Calu3 (cell line): Measurements from ENCODE around the gene SHANK3. TPM values are rescaled to one million over a fixed set of nuclear protein-coding genes. Genes with fewer than 3 reads are reported as not detected.
"Not testable (repeated sequence)": the region's sequence is repeated elsewhere in the genome, so short reads cannot be mapped to it uniquely, and the experiment has no call there.

Experiments used
- BruUV-seq: library from RNA; stranded (reverse); fragments of 400-500 nt; replicated peaks from 2 replicates; lab custom pipeline; 2021; lab: Mats Ljungman, UMichigan
- CTCF ChIA-PET: fragments of 300-600 bp; sonication (Branson Sonifier 250); formaldehyde crosslinking; loops from one replicate; lab custom pipeline; 2022; ENCODE audit warnings: antibody characterized with exemption; lab: Charles Lee
- DNase-seq: peaks from one replicate; pipeline ENCODE4 v3.0.0; 2022
- H3K27ac Mint-ChIP-seq: one replicate; pipeline ENCODE4 v1.8.0; 2022; ENCODE audit warnings: mixed read lengths; ENCODE audit not compliant: unreplicated experiment
- H3K27me3 Mint-ChIP-seq: one replicate; pipeline ENCODE4 v1.8.0; 2022; ENCODE audit warnings: mixed read lengths; ENCODE audit not compliant: unreplicated experiment
- H3K36me3 Mint-ChIP-seq: one replicate; pipeline ENCODE4 v1.8.0; 2022; ENCODE audit warnings: mild to moderate bottlenecking, moderate library complexity, mixed read lengths; ENCODE audit not compliant: insufficient read depth, unreplicated experiment
- H3K4me1 Mint-ChIP-seq: one replicate; pipeline ENCODE4 v1.8.0; 2022; ENCODE audit warnings: mild to moderate bottlenecking, low read depth, mixed read lengths; ENCODE audit not compliant: unreplicated experiment
- H3K4me3 Mint-ChIP-seq: one replicate; pipeline ENCODE4 v1.8.0; 2022; ENCODE audit warnings: mild to moderate bottlenecking, low read depth, moderate library complexity, mixed read lengths; ENCODE audit not compliant: unreplicated experiment
- H3K9me3 Mint-ChIP-seq: one replicate; pipeline ENCODE4 v1.8.0; 2022; ENCODE audit warnings: low read depth, mixed read lengths; ENCODE audit not compliant: unreplicated experiment
- CTCF ChIP-seq: fragments of 200-600 bp; IDR thresholded peaks from one replicate; pipeline ENCODE4 v1.8.0; 2022; ENCODE audit warnings: antibody characterized with exemption; ENCODE audit not compliant: unreplicated experiment
- intact Hi-C: fragments of 100-400 bp; cut with micrococcal nuclease; formaldehyde crosslinking; loops from one replicate; pipeline ENCODE4 v1.10.0; 2022; ENCODE audit not compliant: unreplicated experiment
- total RNA-seq: library from RNA; stranded (reverse); gene quantifications from 2 replicates; pipeline ENCODE4 v1.2.3, GENCODE V29; 2022

The SHANK3 gene
- total RNA-seq, 1 experiment from 2014 or later = 2.1 TPM

DNA sequence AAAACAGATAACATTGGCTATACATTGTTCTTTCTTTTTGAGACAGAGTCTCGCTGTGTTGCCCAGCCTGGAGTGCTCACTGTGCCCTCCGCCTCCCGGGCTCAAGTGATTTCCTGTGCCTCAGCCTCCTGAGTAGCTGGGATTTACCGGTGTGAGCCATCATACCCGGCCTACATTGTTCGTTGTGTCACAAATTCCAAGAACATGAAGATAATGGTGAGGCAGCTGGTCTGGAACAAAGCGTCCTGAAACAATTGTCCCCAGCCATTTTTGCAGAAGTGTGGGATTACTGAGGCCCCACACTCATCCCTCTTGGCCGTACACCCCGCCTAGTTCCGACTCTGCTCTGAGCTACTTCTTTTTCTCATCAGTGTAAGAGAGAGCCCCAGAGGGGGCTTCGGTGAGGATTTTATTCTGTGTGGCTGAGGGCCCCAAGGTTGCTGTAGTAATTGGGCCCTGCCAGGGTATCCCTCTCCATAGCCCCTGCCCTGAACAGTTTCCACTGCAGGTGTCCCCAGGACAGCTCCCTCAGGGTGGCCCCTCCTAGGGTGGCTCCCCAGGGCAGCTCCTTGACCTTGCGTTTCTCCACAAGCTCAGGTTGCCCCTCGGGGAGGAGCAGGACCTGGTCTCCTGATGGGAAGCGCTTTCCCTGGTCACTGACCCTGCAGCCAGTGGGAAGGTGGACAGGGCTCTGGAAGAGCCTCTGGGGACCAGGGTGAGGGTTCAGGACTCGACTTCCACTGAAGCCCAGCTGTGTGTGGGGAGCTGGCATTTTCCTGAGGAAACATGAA, 31.6 kb upstream of the SHANK3 start:
- no peak for DNase-seq
- H3K4me3 Mint-ChIP-seq = no peak overlapping the region
- no peaks in the 10 kb centered on the region for H3K36me3 Mint-ChIP-seq
- CTCF ChIA-PET = interaction anchor here (0.6 kb wide), 1 partner anchor 67 kb away, joined by 3 read pairs; no protein-coding TSS in a partner anchor
- intact Hi-C loops = no loop called here
- peaks cover 21% of the 10 kb centered on the region for H3K27me3 Mint-ChIP-seq
- no peaks in the 10 kb centered on the region for H3K4me1 Mint-ChIP-seq
- H3K9me3 Mint-ChIP-seq = no peaks in the 10 kb centered on the region
- H3K27ac Mint-ChIP-seq = no peak overlapping the region
- TF ChIP-seq CTCF = no peak
- no TSS peak for BruUV-seq

GRCh38 chr22:50641696-50642607, 30.7 kb upstream of the SHANK3 start:
- CTCF ChIA-PET = interaction anchor here (0.6 kb wide), 2 partner anchors 51 to 66 kb away, joined by 3 to 4 read pairs; no protein-coding TSS in a partner anchor
- Mint-ChIP-seq H3K4me1 (no peaks in the 10 kb centered on the region), H3K36me3 (no peaks in the 10 kb centered on the region), H3K4me3 (no peak overlapping the region), H3K27me3 (peaks cover 18% of the 10 kb centered on the region), H3K9me3 (no peaks in the 10 kb centered on the region), H3K27ac (no peak overlapping the region)
- no peak for DNase-seq
- intact Hi-C loops = no loop called here
- TF ChIP-seq CTCF = no peak
- BruUV-seq = no TSS peak

DNA sequence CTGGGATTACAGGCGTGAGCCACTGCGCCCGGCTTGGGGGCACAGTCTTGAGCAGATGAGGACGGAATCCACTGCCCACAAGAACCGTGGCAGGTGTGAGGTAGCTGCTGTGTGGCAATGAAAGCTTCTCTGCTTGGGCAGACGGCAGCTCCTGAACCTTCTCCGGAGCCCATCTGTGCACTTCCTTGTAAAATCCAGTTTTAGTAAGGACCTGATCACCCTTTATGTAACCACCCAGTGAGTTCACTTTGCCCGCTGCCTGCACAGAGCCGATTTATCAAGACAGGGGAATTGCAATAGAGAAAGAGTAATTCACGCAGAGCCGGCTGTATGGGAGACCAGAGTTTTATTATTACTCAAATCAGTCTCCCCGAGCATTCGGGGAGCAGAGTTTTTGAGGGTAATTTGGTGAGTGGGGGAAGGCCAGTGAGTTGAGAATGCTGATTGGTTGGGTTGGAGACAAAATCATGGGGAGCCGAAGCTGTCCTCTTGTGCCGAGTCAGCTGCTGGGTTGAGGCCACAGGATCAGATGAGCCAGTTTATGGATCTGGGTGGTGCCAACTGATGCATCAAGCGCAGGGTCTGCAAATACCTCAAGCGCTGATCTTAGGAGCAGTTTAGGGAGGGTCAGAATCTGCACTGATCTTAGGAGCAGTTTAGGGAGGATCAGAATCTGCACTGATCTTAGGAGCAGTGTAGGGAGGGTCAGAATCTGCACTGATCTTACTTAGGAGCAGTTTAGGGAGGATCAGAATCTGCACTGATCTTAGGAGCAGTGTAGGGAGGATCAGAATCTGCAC, 29.4 kb upstream of the SHANK3 start:
- H3K4me3 Mint-ChIP-seq, BruUV-seq, DNase-seq, H3K4me1 Mint-ChIP-seq, H3K9me3 Mint-ChIP-seq, H3K36me3 Mint-ChIP-seq, intact Hi-C loops, H3K27ac Mint-ChIP-seq: not testable (repeated sequence)
- peaks cover 18% of the 10 kb centered on the region for H3K27me3 Mint-ChIP-seq
- CTCF ChIA-PET = interaction anchor here (0.6 kb wide), 2 partner anchors 124 to 126 kb away, joined by 4 to 5 read pairs; no protein-coding TSS in a partner anchor

DNA sequence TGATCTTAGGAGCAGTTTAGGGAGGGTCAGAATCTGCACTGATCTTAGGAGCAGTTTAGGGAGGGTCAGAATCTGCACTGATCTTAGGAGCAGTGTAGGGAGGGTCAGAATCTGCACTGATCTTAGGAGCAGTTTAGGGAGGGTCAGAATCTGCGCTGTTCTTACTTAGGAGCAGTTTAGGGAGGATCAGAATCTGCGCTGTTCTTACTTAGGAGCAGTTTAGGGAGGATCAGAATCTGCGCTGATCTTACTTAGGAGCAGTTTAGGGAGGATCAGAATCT, 28.9 kb upstream of the SHANK3 start:
- CTCF ChIA-PET = interaction anchor here (0.6 kb wide), 1 partner anchor 103 kb away, joined by 5 read pairs; no protein-coding TSS in a partner anchor
- intact Hi-C loops, BruUV-seq: not testable (repeated sequence)

DNA sequence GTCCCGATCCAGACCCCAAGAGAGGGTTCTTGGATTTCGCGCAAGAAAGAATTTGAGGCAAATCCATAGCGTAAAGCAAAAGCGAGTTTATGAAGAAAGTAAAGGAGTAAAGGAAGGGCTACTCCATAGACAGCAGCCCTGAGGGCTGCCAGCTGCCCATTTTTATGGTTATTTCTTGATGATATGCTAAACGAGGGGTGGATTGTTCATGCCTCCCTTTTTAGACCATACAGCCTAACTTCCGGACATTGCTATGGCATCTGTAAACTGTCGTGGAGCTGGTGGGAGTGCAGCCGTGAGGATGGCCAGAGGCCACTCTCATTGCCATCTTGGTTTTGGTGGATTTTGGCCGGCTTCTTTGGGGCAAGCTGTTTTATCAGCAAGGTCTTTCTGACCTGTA, 19.4 kb upstream of the SHANK3 start:
- Mint-ChIP-seq H3K27me3 (peaks cover 43% of the 10 kb centered on the region), H3K9me3 (peaks cover 2% of the 10 kb centered on the region), H3K27ac (no peak overlapping the region), H3K4me1 (peaks cover 9% of the 10 kb centered on the region), H3K36me3 (no peaks in the 10 kb centered on the region), H3K4me3 (no peak overlapping the region)
- intact Hi-C loops = no loop called here
- CTCF ChIA-PET = no interaction called here
- BruUV-seq = no TSS peak
- TF ChIP-seq CTCF = no peak
- no peak for DNase-seq

More for the DNA sequence above, 28.9 kb upstream of the SHANK3 start:
- H3K36me3 Mint-ChIP-seq, H3K4me3 Mint-ChIP-seq, H3K9me3 Mint-ChIP-seq, H3K27ac Mint-ChIP-seq, DNase-seq, H3K4me1 Mint-ChIP-seq: not testable (repeated sequence)
- H3K27me3 Mint-ChIP-seq = peaks cover 15% of the 10 kb centered on the region

DNA sequence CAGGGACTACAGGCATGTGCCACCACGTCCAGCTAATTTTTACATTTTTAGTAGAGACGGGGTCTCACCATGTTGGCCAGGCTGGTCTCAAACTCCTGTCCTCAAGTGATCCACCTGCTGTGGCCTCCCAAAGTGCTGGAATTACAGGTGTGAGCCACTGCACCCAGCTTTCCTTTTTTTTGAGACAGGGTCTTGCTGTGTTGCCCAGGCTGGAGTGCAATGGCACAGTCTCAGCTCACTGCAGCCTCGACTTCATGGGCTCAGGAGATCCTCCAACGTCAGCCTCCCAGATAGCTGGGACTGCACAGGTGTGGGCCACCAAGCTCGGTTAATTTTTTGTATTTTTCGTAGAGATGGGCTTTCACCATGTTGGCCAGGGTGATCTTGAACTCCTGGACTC, 18.0 kb upstream of the SHANK3 start:
- intact Hi-C loops, BruUV-seq, CTCF ChIA-PET, DNase-seq, H3K4me3 Mint-ChIP-seq, H3K27ac Mint-ChIP-seq, H3K36me3 Mint-ChIP-seq, H3K9me3 Mint-ChIP-seq, H3K4me1 Mint-ChIP-seq: not testable (repeated sequence)
- peaks cover 43% of the 10 kb centered on the region for H3K27me3 Mint-ChIP-seq
